ENCODE data around the gene PACSIN2.
"Not testable (repeated sequence)": the region's sequence is repeated elsewhere in the genome, so short reads cannot be mapped to it uniquely, and the experiment has no call there.

PACSIN2 gene

DNA sequence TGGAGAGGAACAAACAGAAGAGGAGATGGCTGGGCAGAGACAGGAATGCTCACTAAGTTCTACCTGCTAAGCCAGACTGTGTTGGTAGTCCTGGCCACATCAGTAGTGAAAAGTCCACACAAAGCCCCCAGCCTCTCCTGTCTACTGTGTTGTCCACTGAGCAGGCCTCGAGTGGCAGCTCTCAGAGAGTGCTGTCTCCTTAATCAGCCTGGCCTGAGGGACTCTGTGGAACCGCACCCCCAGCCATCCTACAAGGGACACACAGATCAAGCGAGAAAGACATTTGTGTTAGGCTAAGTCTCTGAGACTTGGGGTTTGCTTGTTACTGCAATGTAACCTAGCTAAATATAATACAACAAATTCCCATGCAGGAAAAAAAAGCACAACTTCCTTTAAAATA lies 71.0 kb downstream of the PACSIN2 start:
- DNase-seq = no peak

- no peak for DNase-seq
These were observed 72.6 kb downstream of the PACSIN2 start for GRCh38 chr22:42942351-42942750.

GRCh38 chr22:42939941-42940653 lies 74.9 kb downstream of the PACSIN2 start:
- peak; percentile 31 for DNase-seq

DNA sequence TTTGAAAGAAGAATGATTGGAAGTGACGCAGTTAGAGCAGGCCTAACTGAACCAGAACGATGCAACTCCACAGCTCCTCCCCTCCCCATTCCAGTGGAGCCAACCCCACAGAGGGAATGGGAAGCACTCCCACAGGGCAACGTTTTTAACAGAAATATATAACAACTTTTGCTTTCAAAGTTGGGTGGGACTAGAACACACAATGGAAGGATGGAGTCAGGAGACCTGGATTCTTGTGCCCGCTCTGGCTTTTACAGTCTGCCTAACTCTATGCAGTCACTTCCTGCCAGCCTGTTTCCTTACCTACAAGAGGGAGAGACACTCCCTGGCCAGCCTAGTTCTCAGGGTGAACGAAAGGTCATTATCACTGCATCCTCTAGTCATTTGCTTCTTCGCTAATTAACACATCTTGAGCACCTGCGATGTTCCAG lies 75.5 kb downstream of the PACSIN2 start:
- no peak for DNase-seq

DNA sequence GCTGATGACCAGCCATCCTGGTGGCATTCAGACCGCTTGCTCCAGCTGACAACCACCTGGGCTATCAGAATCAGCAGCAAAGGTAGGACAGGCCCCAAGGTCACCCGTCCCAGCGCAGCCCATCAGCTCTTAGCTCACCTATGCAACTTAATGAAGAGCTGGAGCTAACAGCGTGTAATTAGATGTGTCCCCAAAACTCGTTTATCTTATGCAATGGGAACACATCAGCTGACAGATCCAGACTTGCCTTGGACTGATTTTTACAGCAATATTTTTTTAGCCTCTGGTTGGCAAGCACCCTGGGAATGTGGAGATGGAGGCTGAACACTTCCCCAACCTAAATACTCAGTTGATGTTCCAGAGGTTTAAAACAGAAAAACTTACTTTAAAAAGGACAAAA lies 76.0 kb downstream of the PACSIN2 start:
- DNase-seq = no peak

- DNase-seq = no peak
These were observed 76.5 kb downstream of the PACSIN2 start for GRCh38 chr22:42938449-42938848.

DNA sequence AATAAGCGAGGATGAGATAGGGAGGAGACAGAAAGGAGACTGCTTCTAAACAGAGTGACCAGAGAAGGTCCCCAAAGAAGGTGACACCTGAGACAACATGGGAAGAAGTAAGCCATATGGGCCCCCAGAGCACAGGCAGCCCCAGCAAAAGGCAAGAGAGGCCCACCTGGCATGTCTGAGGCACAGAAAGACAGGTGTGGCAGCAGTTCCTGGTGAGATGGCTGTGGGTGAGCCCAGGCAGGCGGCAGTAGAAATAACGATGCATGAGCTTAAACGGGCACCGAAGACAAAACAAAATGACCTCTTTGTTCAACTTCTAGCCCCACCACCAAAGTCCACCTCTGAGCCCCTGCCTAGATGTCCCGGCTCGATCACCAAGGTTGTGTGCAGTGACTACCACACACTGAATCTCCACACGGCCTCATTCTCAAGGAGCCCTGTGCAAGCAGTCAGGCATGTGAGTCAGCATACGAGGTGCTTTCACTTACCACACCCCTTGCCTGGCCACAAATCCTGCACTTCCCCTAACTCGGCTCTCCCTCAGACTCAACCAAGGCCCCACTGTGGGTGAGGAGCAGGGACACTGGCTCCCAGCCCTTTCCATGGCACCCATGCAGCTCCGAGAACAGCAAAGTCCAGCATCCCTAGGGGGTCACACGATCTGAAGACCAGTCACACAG lies 77.6 kb downstream of the PACSIN2 start:
- no peak for DNase-seq

DNA sequence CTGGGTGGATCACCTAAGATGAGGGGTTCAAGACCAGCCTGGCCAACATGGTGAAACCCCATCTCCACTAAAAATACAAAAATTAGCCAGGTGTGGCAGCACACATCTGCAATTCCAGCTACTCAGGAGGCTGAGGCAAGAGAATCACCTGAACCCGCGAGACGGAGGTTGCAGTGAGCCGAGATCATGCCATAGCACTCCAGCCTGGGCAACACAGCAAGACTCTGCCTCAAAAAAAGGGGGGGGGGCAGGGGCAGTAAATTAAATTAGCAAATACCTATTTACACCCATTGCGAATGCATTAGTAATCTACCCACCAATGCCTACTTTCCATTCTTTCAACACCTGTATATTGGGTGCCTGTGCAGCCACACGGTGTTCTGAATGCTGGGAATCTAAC lies 78.3 kb downstream of the PACSIN2 start:
- DNase-seq = not testable (repeated sequence)

DNA sequence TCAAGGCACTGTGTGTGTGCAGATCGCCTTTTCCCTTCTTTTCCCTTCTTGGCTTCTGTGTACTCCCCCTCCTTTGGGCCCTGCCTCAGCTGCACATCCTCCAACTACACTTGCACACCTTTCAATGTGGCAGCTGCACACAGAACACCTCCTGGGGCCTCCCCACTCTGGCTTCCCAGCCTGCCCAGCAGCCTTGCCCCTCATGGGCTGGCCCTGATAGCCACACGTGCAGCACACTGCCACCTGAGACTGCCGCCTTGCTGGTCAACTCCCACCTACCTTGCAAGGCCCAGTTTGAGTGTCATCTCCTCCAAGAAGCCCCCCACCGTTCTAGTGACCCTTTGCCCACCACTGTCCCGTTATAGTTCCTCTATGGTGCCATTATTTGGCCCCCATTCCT lies 80.6 kb downstream of the PACSIN2 start:
- no peak for DNase-seq

- no peak for DNase-seq
These were observed 81.4 kb downstream of the PACSIN2 start for GRCh38 chr22:42933485-42934091.

DNA sequence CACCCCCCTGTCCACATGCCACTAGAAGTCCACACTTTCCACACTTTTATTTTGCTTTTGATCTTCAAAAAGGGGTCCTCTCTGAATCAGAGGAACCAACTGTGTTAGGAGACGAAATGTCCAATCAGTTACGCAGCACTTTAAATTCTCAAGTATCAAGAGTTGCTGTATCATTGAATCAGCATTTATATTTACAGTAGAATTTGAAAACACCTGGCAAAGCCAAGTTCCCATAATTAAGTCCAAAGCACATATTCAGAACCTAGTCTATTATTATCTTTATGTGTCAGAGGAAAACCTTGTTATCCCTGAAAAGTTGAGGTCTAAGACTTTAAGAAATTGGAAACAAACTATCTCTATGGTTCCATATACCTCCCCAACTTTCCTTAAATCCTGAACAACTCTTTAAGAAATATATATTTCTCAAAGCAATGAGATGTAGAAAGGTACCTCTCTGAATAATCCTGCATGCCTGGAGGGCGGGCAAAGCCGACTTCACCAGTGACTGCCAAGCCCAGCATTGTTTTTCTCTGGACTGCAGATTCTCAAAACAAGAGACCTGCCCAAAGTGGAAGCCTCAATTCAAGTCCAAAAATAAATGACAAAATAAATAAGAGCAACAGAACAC lies 82.0 kb downstream of the PACSIN2 start:
- no peak for DNase-seq

GRCh38 chr22:42932197-42932519 lies 82.8 kb downstream of the PACSIN2 start:
- no peak for DNase-seq

- DNase-seq = no peak
These were observed 83.3 kb downstream of the PACSIN2 start for GRCh38 chr22:42931421-42932196.

- no peak for DNase-seq
These were observed 84.0 kb downstream of the PACSIN2 start for GRCh38 chr22:42930810-42931420.

- DNase-seq = no peak
These were observed 85.2 kb downstream of the PACSIN2 start for GRCh38 chr22:42929838-42930155.

- no peak for DNase-seq
These were observed 85.7 kb downstream of the PACSIN2 start for GRCh38 chr22:42928969-42929837.

DNA sequence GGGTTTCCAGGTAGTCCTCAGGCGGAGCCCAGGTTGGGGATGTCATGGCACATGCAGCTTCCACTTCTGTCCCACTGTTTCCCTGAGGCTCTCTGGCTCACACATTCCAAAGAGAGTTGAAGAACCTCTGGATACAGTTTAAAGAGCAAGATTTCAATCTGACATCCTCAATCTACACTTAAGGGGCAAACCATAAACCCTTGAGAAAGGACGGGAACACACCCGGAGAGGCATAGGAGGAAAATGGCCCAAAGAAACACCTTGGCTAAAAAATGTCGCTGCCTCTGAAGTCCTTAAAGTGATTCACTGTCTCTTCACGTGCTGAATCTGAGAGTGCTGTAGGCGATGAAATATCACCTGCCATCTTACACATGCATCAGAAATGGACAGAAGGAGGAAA lies 87.0 kb downstream of the PACSIN2 start:
- DNase-seq = no peak

DNA sequence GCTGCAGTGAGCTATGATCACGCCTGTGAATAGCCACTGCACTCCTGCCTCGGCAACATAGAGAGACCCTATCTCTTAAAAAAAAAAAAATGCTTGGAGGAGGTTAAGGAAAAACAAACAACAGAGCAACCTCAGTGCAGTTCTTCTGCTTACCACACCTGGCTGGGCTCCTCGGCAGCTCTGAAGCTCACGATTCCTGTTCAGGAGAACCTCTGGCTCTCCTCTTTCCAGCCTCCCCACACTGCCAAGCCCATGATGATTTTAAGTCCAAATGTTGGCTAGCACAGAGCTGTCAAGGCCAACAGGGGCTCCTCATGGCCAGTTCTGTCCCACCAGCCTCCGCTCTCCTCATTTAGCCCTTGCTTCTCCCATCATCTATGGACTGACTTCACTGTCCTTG lies 88.2 kb downstream of the PACSIN2 start:
- DNase-seq = no peak

GRCh38 chr22:42926104-42926503 lies 88.8 kb downstream of the PACSIN2 start:
- DNase-seq = no peak

DNA sequence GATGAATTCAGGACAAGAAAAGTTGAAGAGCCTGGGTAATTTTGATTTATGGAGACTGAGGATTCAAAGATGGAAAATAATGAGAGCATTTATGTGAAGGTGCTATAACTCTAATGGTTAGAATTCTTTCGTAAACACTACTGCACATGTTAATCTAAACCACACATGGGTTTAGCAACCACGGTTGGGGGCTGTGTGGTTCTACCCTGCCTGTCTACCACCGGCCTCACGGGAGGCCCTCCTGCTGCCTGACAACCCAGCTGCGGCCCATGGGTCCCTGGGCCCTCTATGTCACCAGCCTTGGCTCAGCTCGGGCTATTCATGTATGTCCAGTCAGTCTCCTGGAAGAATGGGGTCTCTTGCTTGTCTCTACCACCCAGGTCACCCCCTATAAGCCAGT lies 89.4 kb downstream of the PACSIN2 start:
- no peak for DNase-seq

DNA sequence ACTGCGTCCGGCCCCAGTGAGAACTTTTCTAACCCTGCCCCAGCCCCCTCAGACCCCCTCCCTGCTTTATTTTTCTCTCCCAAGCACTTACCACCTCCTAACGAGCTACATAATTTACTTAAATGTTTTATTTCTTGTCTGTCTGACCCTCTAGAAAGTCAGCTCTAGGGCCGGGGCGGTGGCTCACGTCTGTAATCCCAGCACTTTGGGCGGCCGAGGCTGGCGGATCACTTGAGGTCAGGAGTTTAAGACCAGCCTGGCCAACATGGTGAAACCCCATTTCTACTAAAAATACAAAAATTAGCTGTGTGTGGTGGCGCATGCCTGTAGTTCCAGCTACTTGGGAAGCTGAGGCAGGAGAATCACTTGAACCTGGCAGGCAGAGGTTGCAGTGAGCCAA lies 89.9 kb downstream of the PACSIN2 start:
- not testable (repeated sequence) for DNase-seq

- no peak for DNase-seq
These were observed 90.5 kb downstream of the PACSIN2 start for GRCh38 chr22:42924436-42924835.
